WERI-Rb-1 (cell line): ENCODE results near the gene MICA.

Experiments used
- DNase-seq: peaks from one replicate; pipeline ENCODE4 v3.0.0-alpha.2; 2020
- H3K27ac ChIP-seq: fragments of 250-450 bp; sonication (Bioruptor Pico); 2 replicates; pipeline ENCODE4 v1.5.1; 2020; ENCODE audit warnings: mild to moderate bottlenecking, moderate library complexity
- H3K27me3 ChIP-seq: fragments of 250-450 bp; sonication (Bioruptor Pico); 2 replicates; pipeline ENCODE4 v1.5.1; 2021; ENCODE audit warnings: mild to moderate bottlenecking, low read depth, moderate library complexity; ENCODE audit not compliant: insufficient read depth, severe bottlenecking
- H3K36me3 ChIP-seq: fragments of 250-450 bp; sonication (Bioruptor Pico); 2 replicates; pipeline ENCODE4 v1.5.1; 2020; ENCODE audit warnings: mild to moderate bottlenecking, moderate library complexity
- H3K4me3 ChIP-seq: 2 replicates; pipeline ENCODE4 v1.5.1; 2011; ENCODE audit warnings: low read depth, mild to moderate bottlenecking, control low read depth, low read length
- H3K9me3 ChIP-seq: fragments of 250-450 bp; sonication (Bioruptor Pico); 2 replicates; pipeline ENCODE4 v1.5.1; 2021; ENCODE audit warnings: mild to moderate bottlenecking, moderate library complexity; ENCODE audit not compliant: severe bottlenecking
- TF ChIP-seq, protein P1 (sequence below): IDR thresholded peaks from 2 replicates; pipeline ENCODE4 v1.5.1; 2011; ENCODE audit warnings: low read depth, mild to moderate bottlenecking, control low read depth, inconsistent platforms, low read length

Gene MICA

DNA sequence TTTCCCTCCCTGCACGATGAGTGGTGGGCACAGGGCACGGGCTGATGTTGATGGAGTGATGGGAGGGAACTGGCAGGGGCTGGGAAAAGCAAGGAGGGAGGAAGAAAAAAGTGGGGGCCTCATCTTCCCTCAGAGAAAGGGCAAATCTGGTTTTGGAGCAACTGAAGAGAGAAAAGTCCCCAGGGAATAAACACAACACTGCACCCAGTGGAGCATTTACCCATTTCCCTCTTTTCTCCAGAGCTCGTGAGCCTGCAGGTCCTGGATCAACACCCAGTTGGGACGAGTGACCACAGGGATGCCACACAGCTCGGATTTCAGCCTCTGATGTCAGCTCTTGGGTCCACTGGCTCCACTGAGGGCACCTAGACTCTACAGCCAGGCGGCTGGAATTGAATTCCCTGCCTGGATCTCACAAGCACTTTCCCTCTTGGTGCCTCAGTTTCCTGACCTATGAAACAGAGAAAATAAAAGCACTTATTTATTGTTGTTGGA is 11.4 kb downstream of the MICA start:
- no peak overlapping the region for H3K27ac ChIP-seq
- no peak overlapping the region for H3K4me3 ChIP-seq
- H3K36me3 ChIP-seq = no peaks in the 10 kb centered on the region
- H3K27me3 ChIP-seq = no peaks in the 10 kb centered on the region
- DNase-seq = no peak
- peaks cover 6% of the 10 kb centered on the region for H3K9me3 ChIP-seq
- TF ChIP-seq, protein P1, sequence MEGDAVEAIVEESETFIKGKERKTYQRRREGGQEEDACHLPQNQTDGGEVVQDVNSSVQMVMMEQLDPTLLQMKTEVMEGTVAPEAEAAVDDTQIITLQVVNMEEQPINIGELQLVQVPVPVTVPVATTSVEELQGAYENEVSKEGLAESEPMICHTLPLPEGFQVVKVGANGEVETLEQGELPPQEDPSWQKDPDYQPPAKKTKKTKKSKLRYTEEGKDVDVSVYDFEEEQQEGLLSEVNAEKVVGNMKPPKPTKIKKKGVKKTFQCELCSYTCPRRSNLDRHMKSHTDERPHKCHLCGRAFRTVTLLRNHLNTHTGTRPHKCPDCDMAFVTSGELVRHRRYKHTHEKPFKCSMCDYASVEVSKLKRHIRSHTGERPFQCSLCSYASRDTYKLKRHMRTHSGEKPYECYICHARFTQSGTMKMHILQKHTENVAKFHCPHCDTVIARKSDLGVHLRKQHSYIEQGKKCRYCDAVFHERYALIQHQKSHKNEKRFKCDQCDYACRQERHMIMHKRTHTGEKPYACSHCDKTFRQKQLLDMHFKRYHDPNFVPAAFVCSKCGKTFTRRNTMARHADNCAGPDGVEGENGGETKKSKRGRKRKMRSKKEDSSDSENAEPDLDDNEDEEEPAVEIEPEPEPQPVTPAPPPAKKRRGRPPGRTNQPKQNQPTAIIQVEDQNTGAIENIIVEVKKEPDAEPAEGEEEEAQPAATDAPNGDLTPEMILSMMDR = no peak

DNA sequence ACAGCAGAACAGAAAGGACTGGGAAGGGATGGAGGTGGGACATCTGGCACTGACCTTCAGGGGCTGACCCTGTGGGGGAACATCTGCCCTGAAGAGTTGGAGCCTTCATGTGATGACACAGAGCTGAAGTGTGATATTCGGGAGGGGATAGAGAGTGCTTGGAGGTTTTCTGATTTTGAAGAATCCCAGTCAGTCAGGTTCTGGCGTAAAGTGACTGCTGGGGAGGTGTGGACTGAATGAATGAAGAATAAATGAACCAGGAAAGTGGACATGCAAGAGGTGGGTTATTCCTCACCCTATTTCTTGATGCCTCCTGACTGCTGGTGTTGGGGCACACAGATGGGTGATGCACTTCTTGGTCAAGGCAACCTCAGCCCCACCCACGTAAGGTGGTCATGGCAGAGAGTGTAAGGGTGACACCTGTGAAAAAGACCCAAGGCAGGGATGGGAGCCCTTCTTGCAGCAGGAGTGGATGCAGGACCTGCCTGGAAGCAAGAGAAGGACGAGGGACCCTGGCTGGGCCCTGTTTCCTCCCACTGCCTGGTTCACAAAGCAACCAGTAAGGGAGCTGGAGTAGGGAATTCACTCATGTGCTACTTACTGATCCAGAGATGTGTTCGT is 13.1 kb downstream of the MICA start:
- DNase-seq = no peak
- no peaks in the 10 kb centered on the region for H3K27me3 ChIP-seq
- H3K36me3 ChIP-seq = no peaks in the 10 kb centered on the region
- H3K4me3 ChIP-seq = no peak overlapping the region
- TF ChIP-seq, protein P1 = no peak
- peaks cover 6% of the 10 kb centered on the region for H3K9me3 ChIP-seq
- no peak overlapping the region for H3K27ac ChIP-seq

DNA sequence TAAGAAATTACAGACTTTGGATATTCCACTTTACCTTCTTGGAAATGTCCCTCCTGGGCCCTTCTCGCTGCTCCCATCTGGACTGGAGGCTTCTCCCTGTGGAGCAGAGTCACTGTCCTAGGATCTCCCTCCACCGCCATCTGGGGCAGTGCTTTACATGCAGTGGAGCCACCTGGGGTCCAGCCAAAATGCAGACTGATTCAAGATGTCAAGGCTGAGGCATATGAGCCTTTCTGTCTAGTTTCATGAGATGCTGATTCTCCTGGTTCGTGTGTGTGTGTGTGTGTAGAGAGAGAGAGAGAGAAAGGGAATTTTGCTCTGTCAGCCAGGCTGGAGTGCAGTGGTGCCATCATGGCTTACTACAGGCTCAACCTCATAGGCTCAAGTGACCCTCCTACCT is 14.9 kb downstream of the MICA start:
- Histone ChIP-seq H3K27ac (no peak overlapping the region), H3K36me3 (no peaks in the 10 kb centered on the region), H3K27me3 (no peaks in the 10 kb centered on the region), H3K9me3 (peaks cover 6% of the 10 kb centered on the region), H3K4me3 (no peak overlapping the region)
- no peak for DNase-seq
- TF ChIP-seq, protein P1 = no peak

DNA sequence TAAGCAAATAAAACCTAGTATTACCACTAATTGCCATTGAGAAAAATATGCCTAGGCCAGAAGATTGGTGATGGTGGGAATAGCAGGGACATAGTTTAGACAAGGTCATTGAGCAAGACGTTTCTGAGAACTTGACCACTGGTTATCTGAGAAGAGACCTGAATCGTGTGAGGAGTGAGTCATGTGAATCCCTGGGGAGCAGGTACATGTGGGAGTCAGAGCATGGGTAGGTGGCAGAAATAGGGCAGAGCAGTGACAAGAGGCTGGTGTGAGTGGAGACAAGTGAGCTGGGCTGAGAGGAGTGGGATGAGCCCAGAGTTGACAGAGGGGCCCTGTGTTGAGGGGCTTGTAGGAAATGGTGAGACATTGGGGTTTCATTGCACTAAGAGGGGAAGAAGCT is 16.4 kb downstream of the MICA start:
- Histone ChIP-seq H3K27ac (no peak overlapping the region), H3K4me3 (no peak overlapping the region), H3K9me3 (peaks cover 6% of the 10 kb centered on the region), H3K27me3 (no peaks in the 10 kb centered on the region), H3K36me3 (no peaks in the 10 kb centered on the region)
- no peak for DNase-seq
- TF ChIP-seq, protein P1 = no peak

DNA sequence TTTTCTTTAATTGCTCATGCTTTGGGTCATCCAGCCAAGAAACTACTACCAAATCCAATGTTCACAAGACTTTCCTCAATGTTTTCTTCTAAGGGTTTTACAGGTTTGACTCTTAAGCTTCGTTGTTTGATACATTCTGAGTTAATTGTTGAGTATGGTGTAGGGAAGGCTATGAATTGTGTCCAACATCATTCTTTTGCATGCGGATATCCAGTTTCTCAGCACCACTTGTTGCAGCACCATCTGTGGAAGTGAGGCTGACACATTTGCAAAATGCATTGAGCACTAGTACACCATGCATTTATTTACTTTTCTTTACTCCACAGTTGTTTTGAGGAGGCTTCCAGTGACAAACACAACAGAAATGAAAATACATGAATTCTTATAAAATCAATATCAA is 17.2 kb downstream of the MICA start:
- no peak for DNase-seq

More for the DNA sequence above, 17.2 kb downstream of the MICA start:
- no peaks in the 10 kb centered on the region for H3K36me3 ChIP-seq
- no peak overlapping the region for H3K4me3 ChIP-seq
- H3K27ac ChIP-seq = no peak overlapping the region
- H3K27me3 ChIP-seq = no peaks in the 10 kb centered on the region
- peaks cover 6% of the 10 kb centered on the region for H3K9me3 ChIP-seq
- TF ChIP-seq, protein P1 = no peak
